Chondrocyte (in vitro differentiated cells): ENCODE measurements around the gene ESPNL. TPM values are rescaled to one million over a fixed set of nuclear protein-coding genes. Genes with fewer than 3 reads are reported as not detected.

ENCODE experiments used
- DNase-seq: peaks from one replicate; pipeline ENCODE4 v3.0.0; 2021; ENCODE audit warnings: mixed read lengths, low spot score
- H3K27ac Mint-ChIP-seq: one replicate; pipeline ENCODE4 v1.8.0; 2021; ENCODE audit warnings: mild to moderate bottlenecking, moderate library complexity, mixed read lengths; ENCODE audit not compliant: unreplicated experiment
- H3K27me3 Mint-ChIP-seq: 2 replicates; pipeline ENCODE4 v1.8.0; 2021; ENCODE audit warnings: low read depth, mixed read lengths
- H3K36me3 Mint-ChIP-seq: 2 replicates; pipeline ENCODE4 v1.8.0; 2021; ENCODE audit warnings: low read depth, mixed read lengths
- H3K4me1 Mint-ChIP-seq: 2 replicates; pipeline ENCODE4 v1.8.0; 2021; ENCODE audit warnings: low read depth, mild to moderate bottlenecking, mixed read lengths
- H3K4me3 Mint-ChIP-seq: one replicate; pipeline ENCODE4 v1.8.0; 2021; ENCODE audit warnings: mild to moderate bottlenecking, moderate library complexity, mixed read lengths; ENCODE audit not compliant: unreplicated experiment
- H3K9me3 Mint-ChIP-seq: 2 replicates; pipeline ENCODE4 v1.8.0; 2021; ENCODE audit warnings: low read depth, mixed read lengths
- CTCF ChIP-seq: fragments of 200-600 bp; sonication (generic); IDR thresholded peaks from 2 replicates; pipeline ENCODE4 v1.5.0; 2021; ENCODE audit warnings: antibody characterized with exemption, mild to moderate bottlenecking, moderate library complexity
- total RNA-seq: library from RNA; stranded (reverse); gene quantifications from 3 replicates; pipeline ENCODE4 v1.2.1, GENCODE V29; 2021

ESPNL gene
- total RNA-seq, 1 donor from 2014 or later, result 0.07 TPM

- Mint-ChIP-seq H3K27me3 (no peaks in the 10 kb centered on the region), H3K27ac (no peak overlapping the region), H3K36me3 (no peaks in the 10 kb centered on the region), H3K4me1 (peaks cover 13% of the 10 kb centered on the region), H3K9me3 (peaks cover 2% of the 10 kb centered on the region), H3K4me3 (no peak overlapping the region)
- DNase-seq, result no peak
- no peak for TF ChIP-seq CTCF
Observed at GRCh38 chr2:238106339-238106697, 6.2 kb downstream of the ESPNL start.

GRCh38 chr2:238106698-238107524 lies 6.8 kb downstream of the ESPNL start:
- DNase-seq, result no peak
- Mint-ChIP-seq H3K27me3 (no peaks in the 10 kb centered on the region), H3K36me3 (no peaks in the 10 kb centered on the region), H3K4me1 (peaks cover 13% of the 10 kb centered on the region), H3K9me3 (peaks cover 3% of the 10 kb centered on the region), H3K27ac (no peak overlapping the region), H3K4me3 (no peak overlapping the region)
- peak; percentile 64 for TF ChIP-seq CTCF

GRCh38 chr2:238107525-238108422 lies 7.6 kb downstream of the ESPNL start:
- no peak for DNase-seq
- no peaks in the 10 kb centered on the region for H3K27me3 Mint-ChIP-seq
- TF ChIP-seq CTCF, result no peak
- no peak overlapping the region for H3K27ac Mint-ChIP-seq
- no peak overlapping the region for H3K4me3 Mint-ChIP-seq
- peaks cover 10% of the 10 kb centered on the region for H3K9me3 Mint-ChIP-seq
- H3K4me1 Mint-ChIP-seq, result peaks cover 13% of the 10 kb centered on the region
- peaks cover 4% of the 10 kb centered on the region for H3K36me3 Mint-ChIP-seq

GRCh38 chr2:238108423-238109183 lies 8.5 kb downstream of the ESPNL start:
- H3K27ac Mint-ChIP-seq, result no peak overlapping the region
- H3K36me3 Mint-ChIP-seq, result peaks cover 7% of the 10 kb centered on the region
- no peak for TF ChIP-seq CTCF

GRCh38 chr2:238113611-238114010 lies 13.5 kb downstream of the ESPNL start:
- peak; percentile 54 for DNase-seq
- H3K27ac Mint-ChIP-seq, result no peak overlapping the region
- TF ChIP-seq CTCF, result no peak

More at GRCh38 chr2:238108423-238109183, 8.5 kb downstream of the ESPNL start:
- H3K4me1 Mint-ChIP-seq, result peaks cover 13% of the 10 kb centered on the region
- H3K4me3 Mint-ChIP-seq, result no peak overlapping the region
- DNase-seq, result peak; percentile 72
- peaks cover 17% of the 10 kb centered on the region for H3K9me3 Mint-ChIP-seq
- H3K27me3 Mint-ChIP-seq, result no peaks in the 10 kb centered on the region

More at GRCh38 chr2:238113611-238114010, 13.5 kb downstream of the ESPNL start:
- Mint-ChIP-seq H3K4me1 (peaks cover 7% of the 10 kb centered on the region), H3K36me3 (peaks cover 7% of the 10 kb centered on the region), H3K9me3 (peaks cover 17% of the 10 kb centered on the region), H3K27me3 (peaks cover 7% of the 10 kb centered on the region), H3K4me3 (no peak overlapping the region)
